NCI-H2196 treated with DMSO at 0.1 percent for 48 hours (cell line): Measurements from ENCODE around the gene PDGFA.

ENCODE experiments used
- DNase-seq: peaks from one replicate; lab custom pipeline; 2025; ENCODE audit not compliant: unreplicated experiment; lab: John Stamatoyannopoulos, UW

PDGFA gene

GRCh38 chr7:519484-520390 lies at the start of gene PDGFA:
TSS of gene PDGFA (minus strand) at chr7:519846. CDS start at chr7:519001, 845 bp downstream.
- no peak for DNase-seq

- no peak for DNase-seq
Observed at GRCh38 chr7:568031-568951, 48.6 kb upstream of the PDGFA start.

- DNase-seq = no peak
Observed at GRCh38 chr7:567305-567883, 47.7 kb upstream of the PDGFA start.

GRCh38 chr7:566100-566499 lies 46.5 kb upstream of the PDGFA start:
- DNase-seq = no peak

- DNase-seq = no peak
Observed at GRCh38 chr7:564176-564865, 44.7 kb upstream of the PDGFA start.

- no peak for DNase-seq
Observed at GRCh38 chr7:563629-564170, 44.1 kb upstream of the PDGFA start.

GRCh38 chr7:562789-563628 lies 43.4 kb upstream of the PDGFA start:
- no peak for DNase-seq

GRCh38 chr7:562374-562675 lies 42.7 kb upstream of the PDGFA start:
- no peak for DNase-seq

- no peak for DNase-seq
Observed at GRCh38 chr7:561631-562373, 42.2 kb upstream of the PDGFA start.

GRCh38 chr7:560966-561630 lies 41.5 kb upstream of the PDGFA start:
- DNase-seq = no peak

GRCh38 chr7:559396-559705 lies 39.7 kb upstream of the PDGFA start:
- DNase-seq = no peak

- no peak for DNase-seq
Observed at GRCh38 chr7:557558-557881, 37.9 kb upstream of the PDGFA start.

GRCh38 chr7:556837-557557 lies 37.4 kb upstream of the PDGFA start:
- no peak for DNase-seq

GRCh38 chr7:556291-556826 lies 36.7 kb upstream of the PDGFA start:
- no peak for DNase-seq

- no peak for DNase-seq
Observed at GRCh38 chr7:555551-556160, 36.0 kb upstream of the PDGFA start.

- DNase-seq = no peak
Observed at GRCh38 chr7:553636-554111, 34.0 kb upstream of the PDGFA start.

GRCh38 chr7:552868-553635 lies 33.4 kb upstream of the PDGFA start:
- DNase-seq = no peak
